SK-N-SH (cell line): ENCODE measurements around the gene SMARCD3. TPM values are rescaled to one million over a fixed set of nuclear protein-coding genes. Genes with fewer than 3 reads are reported as not detected.

Source experiments
- CTCF ChIA-PET: fragments of 300-600, 350-600 bp; formaldehyde crosslinking; extraction: SDS; loops from one replicate; lab custom pipeline; 2021; lab: Yijun Ruan, JAX
- POLR2A ChIA-PET: fragments of 350-600 bp; sonication (Branson Sonifier 250); formaldehyde crosslinking; extraction: SDS; loops from one replicate; lab custom pipeline; 2020; ENCODE audit warnings: antibody characterized with exemption, inconsistent platforms; lab: Yijun Ruan, JAX
- DNase-seq: peaks from one replicate; pipeline ENCODE4 v3.0.0; 2012
- H2AFZ ChIP-seq: fragments of 200-600 bp; sonication (generic); 2 replicates; pipeline ENCODE4 v1.8.1; 2016; ENCODE audit warnings: antibody characterized with exemption, mild to moderate bottlenecking, low read depth
- H3F3A ChIP-seq: fragments of 200-600 bp; sonication (generic); replicated peaks from 2 replicates; pipeline ENCODE3; 2016; ENCODE audit warnings: antibody characterized with exemption, mild to moderate bottlenecking; ENCODE audit not compliant: insufficient read depth
- H3K27ac ChIP-seq, 2 experiments: fragments of 200-500 bp in 1 of 2; fragments of 200-600 bp in 1 of 2; sonication (Bioruptor generic) in 1 of 2; sonication (generic), shearing (Covaris generic) in 1 of 2; 2 replicates each; pipeline versions ENCODE4 v1.5.1 to v1.6.1; 2014 to 2016; ENCODE audit warnings: low read depth in 2 of 2, inconsistent platforms in 1 of 2, low read length in 1 of 2, mild to moderate bottlenecking in 1 of 2, mixed read lengths in 1 of 2
- H3K27me3 ChIP-seq: fragments of 200-600 bp; sonication (generic), shearing (Covaris generic); 2 replicates; pipeline ENCODE4 v1.6.1; 2016; ENCODE audit warnings: mixed run types; ENCODE audit not compliant: insufficient read depth
- H3K36me3 ChIP-seq, 2 experiments: fragments of 200-500 bp in 1 of 2; fragments of 200-600 bp in 1 of 2; sonication (Bioruptor generic) in 1 of 2; sonication (generic) in 1 of 2; replicated peaks in 1 of 2; 2 replicates each; pipeline versions ENCODE3 to v1.5.1; 2014 to 2016; ENCODE audit warnings: low read length in 1 of 2, mild to moderate bottlenecking in 1 of 2; ENCODE audit not compliant: insufficient read depth in 2 of 2, control insufficient read depth in 1 of 2
- H3K4me1 ChIP-seq, 2 experiments: fragments of 200-500 bp in 1 of 2; fragments of 200-600 bp in 1 of 2; sonication (Bioruptor generic) in 1 of 2; sonication (generic), shearing (Covaris generic) in 1 of 2; 2 replicates each; pipeline versions ENCODE4 v1.5.1 to v1.6.1; 2014 to 2016; ENCODE audit warnings: low read depth in 1 of 2, low read length in 1 of 2, mixed run types in 1 of 2; ENCODE audit not compliant: insufficient read depth in 2 of 2, control insufficient read depth in 1 of 2
- H3K4me2 ChIP-seq: fragments of 200-600 bp; sonication (generic), shearing (Covaris generic); 2 replicates; pipeline ENCODE4 v1.6.1; 2017; ENCODE audit warnings: mixed run types
- H3K4me3 ChIP-seq, 2 experiments: fragments of 200-500 bp in 1 of 2; fragments of 200-600 bp in 1 of 2; sonication (Bioruptor generic) in 1 of 2; sonication (generic), shearing (Covaris generic) in 1 of 2; 2 replicates each; pipeline versions ENCODE4 v1.5.1 to v1.8.1; 2014 to 2016; ENCODE audit warnings: low read depth in 2 of 2, inconsistent platforms in 1 of 2, low read length in 1 of 2, mild to moderate bottlenecking in 1 of 2, mixed read lengths in 1 of 2, moderate library complexity in 1 of 2
- H3K79me2 ChIP-seq: fragments of 200-600 bp; sonication (generic); 2 replicates; pipeline ENCODE4 v1.8.1; 2017; ENCODE audit warnings: mild to moderate bottlenecking; ENCODE audit not compliant: insufficient read depth
- H3K9ac ChIP-seq: fragments of 200-600 bp; sonication (generic); 2 replicates; pipeline ENCODE4 v1.6.1; 2017; ENCODE audit warnings: mixed run types
- H3K9me2 ChIP-seq: fragments of 200-600 bp; sonication (generic); 2 replicates; pipeline ENCODE4 v1.6.1; 2017; ENCODE audit warnings: mixed run types
- H3K9me3 ChIP-seq: fragments of 200-600 bp; sonication (generic); 2 replicates; pipeline ENCODE4 v1.6.1; 2017; ENCODE audit warnings: mixed run types, mild to moderate bottlenecking, moderate library complexity
- H4K20me1 ChIP-seq: fragments of 200-600 bp; sonication (generic); 2 replicates; pipeline ENCODE4 v1.6.1; 2017; ENCODE audit warnings: mild to moderate bottlenecking, mixed run types; ENCODE audit not compliant: insufficient read depth
- ELF1 ChIP-seq: IDR thresholded peaks from 2 replicates; pipeline ENCODE4 v1.4.0; 2012
- FOXM1 ChIP-seq: IDR thresholded peaks from 2 replicates; pipeline ENCODE4 v1.4.0; 2012; ENCODE audit warnings: low read depth, mild to moderate bottlenecking
- JUND ChIP-seq: IDR thresholded peaks from 2 replicates; pipeline ENCODE4 v1.4.0; 2012
- MXI1 ChIP-seq: IDR thresholded peaks from 2 replicates; pipeline ENCODE4 v1.6.1; 2012; ENCODE audit warnings: mild to moderate bottlenecking, low read depth, low read length, improper control_type of control experiment
- NFIC ChIP-seq: IDR thresholded peaks from 2 replicates; pipeline ENCODE4 v1.4.0; 2012; ENCODE audit warnings: borderline replicate concordance
- NRF1 ChIP-seq: IDR thresholded peaks from 2 replicates; pipeline ENCODE4 v1.6.1; 2012; ENCODE audit warnings: low read depth, mild to moderate bottlenecking, low read length
- PBX3 ChIP-seq: IDR thresholded peaks from 2 replicates; pipeline ENCODE4; 2012
- POLR2AphosphoS5 ChIP-seq: IDR thresholded peaks from 2 replicates; pipeline ENCODE4 v1.6.1; 2012; ENCODE audit warnings: low read depth, low read length
- RXRA ChIP-seq: IDR thresholded peaks from 2 replicates; pipeline ENCODE4 v1.4.0; 2012; ENCODE audit warnings: low read depth, mild to moderate bottlenecking, borderline replicate concordance
- USF2 ChIP-seq: fragments of 150-350 bp; IDR thresholded peaks from 2 replicates; pipeline ENCODE4 v1.6.1; 2017; ENCODE audit warnings: antibody characterized with exemption, low read length, low read depth, borderline replicate concordance
- WGBS: methylation state at CpG from one replicate; pipeline ENCODE4 v1.1.6; 2017; ENCODE audit warnings: low lambda C conversion rate; 5-methylcytosine and 5-hydroxymethylcytosine counted together
- polyA plus RNA-seq, 3 experiments: library from polyadenylated mRNA; depleted of rRNA; stranded (reverse); fragments of >200 nt; gene quantifications; 2 replicates each; pipeline ENCODE4 v1.2.3, GENCODE V29; 2012
- TF ChIP-seq, protein P1 (sequence below): fragments of 150-350 bp; IDR thresholded peaks from 2 replicates; pipeline ENCODE4 v1.6.1; 2016; ENCODE audit warnings: mild to moderate bottlenecking, low read depth, low read length
- TF ChIP-seq, protein P2 (sequence below): fragments of 200-600 bp; sonication (generic); IDR thresholded peaks from 2 replicates; pipeline ENCODE4 v1.6.1; 2017; ENCODE audit warnings: antibody characterized with exemption, mild to moderate bottlenecking, moderate library complexity
- TF ChIP-seq, protein P3 (sequence below): IDR thresholded peaks from 2 replicates; pipeline ENCODE4 v1.6.1; 2012; ENCODE audit warnings: mild to moderate bottlenecking, low read depth, low read length, moderate library complexity

SMARCD3 gene
- polyA plus RNA-seq, 1 of the 3 experiments (the other 2 are of a cell fraction): 62.8 TPM

- ChIA-PET CTCF (interaction anchor here (0.8 to 2.2 kb wide), 5 partner anchors 12 to 87 kb away, joined by 3 to 6 read pairs (median 3); no protein-coding TSS in a partner anchor), POLR2A (interaction anchor here (1.5 kb wide), 1 partner anchor 16 kb away, joined by 5 read pairs; the partner anchor contains the start of gene ABCF2)
- DNase-seq: no peak
- H3F3A ChIP-seq: no peaks in the 10 kb centered on the region
- 87% methylated on average over 3 of the region's 3 CpGs for WGBS
- H3K27me3 ChIP-seq: peaks cover 6% of the 10 kb centered on the region; the same call in 1 of the 2 replicates
- H3K4me3 ChIP-seq: no peak overlapping the region
- no peak overlapping the region for H2AFZ ChIP-seq
- peaks cover 25 to 36% of the 10 kb centered on the region in 2 experiments for H3K36me3 ChIP-seq
- no peak overlapping the region for H3K27ac ChIP-seq
- no peak for TF ChIP-seq POLR2AphosphoS5
- TF ChIP-seq PBX3: no peak
- TF ChIP-seq, protein P1, sequence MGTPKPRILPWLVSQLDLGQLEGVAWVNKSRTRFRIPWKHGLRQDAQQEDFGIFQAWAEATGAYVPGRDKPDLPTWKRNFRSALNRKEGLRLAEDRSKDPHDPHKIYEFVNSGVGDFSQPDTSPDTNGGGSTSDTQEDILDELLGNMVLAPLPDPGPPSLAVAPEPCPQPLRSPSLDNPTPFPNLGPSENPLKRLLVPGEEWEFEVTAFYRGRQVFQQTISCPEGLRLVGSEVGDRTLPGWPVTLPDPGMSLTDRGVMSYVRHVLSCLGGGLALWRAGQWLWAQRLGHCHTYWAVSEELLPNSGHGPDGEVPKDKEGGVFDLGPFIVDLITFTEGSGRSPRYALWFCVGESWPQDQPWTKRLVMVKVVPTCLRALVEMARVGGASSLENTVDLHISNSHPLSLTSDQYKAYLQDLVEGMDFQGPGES: no peak
- no peak for TF ChIP-seq NFIC
- TF ChIP-seq, protein P2, sequence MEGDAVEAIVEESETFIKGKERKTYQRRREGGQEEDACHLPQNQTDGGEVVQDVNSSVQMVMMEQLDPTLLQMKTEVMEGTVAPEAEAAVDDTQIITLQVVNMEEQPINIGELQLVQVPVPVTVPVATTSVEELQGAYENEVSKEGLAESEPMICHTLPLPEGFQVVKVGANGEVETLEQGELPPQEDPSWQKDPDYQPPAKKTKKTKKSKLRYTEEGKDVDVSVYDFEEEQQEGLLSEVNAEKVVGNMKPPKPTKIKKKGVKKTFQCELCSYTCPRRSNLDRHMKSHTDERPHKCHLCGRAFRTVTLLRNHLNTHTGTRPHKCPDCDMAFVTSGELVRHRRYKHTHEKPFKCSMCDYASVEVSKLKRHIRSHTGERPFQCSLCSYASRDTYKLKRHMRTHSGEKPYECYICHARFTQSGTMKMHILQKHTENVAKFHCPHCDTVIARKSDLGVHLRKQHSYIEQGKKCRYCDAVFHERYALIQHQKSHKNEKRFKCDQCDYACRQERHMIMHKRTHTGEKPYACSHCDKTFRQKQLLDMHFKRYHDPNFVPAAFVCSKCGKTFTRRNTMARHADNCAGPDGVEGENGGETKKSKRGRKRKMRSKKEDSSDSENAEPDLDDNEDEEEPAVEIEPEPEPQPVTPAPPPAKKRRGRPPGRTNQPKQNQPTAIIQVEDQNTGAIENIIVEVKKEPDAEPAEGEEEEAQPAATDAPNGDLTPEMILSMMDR: no peak
- no peak for TF ChIP-seq FOXM1
- no peak for TF ChIP-seq JUND
- no peak for TF ChIP-seq MXI1
- TF ChIP-seq NRF1: no peak
- TF ChIP-seq, protein P3, sequence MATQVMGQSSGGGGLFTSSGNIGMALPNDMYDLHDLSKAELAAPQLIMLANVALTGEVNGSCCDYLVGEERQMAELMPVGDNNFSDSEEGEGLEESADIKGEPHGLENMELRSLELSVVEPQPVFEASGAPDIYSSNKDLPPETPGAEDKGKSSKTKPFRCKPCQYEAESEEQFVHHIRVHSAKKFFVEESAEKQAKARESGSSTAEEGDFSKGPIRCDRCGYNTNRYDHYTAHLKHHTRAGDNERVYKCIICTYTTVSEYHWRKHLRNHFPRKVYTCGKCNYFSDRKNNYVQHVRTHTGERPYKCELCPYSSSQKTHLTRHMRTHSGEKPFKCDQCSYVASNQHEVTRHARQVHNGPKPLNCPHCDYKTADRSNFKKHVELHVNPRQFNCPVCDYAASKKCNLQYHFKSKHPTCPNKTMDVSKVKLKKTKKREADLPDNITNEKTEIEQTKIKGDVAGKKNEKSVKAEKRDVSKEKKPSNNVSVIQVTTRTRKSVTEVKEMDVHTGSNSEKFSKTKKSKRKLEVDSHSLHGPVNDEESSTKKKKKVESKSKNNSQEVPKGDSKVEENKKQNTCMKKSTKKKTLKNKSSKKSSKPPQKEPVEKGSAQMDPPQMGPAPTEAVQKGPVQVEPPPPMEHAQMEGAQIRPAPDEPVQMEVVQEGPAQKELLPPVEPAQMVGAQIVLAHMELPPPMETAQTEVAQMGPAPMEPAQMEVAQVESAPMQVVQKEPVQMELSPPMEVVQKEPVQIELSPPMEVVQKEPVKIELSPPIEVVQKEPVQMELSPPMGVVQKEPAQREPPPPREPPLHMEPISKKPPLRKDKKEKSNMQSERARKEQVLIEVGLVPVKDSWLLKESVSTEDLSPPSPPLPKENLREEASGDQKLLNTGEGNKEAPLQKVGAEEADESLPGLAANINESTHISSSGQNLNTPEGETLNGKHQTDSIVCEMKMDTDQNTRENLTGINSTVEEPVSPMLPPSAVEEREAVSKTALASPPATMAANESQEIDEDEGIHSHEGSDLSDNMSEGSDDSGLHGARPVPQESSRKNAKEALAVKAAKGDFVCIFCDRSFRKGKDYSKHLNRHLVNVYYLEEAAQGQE: no peak
- TF ChIP-seq ELF1: no peak
- no peak for TF ChIP-seq USF2
- TF ChIP-seq RXRA: no peak
- TF ChIP-seq, all 33 proteins: peak for 0
- Histone ChIP-seq H3K4me2 (no peak overlapping the region), H3K79me2 (no peaks in the 10 kb centered on the region), H3K9me2 (no peaks in the 10 kb centered on the region), H4K20me1 (0 out of 2 replicates have a peak, but pooled peaks cover 9% of the 10 kb centered on the region), H3K9ac (no peak overlapping the region), H3K9me3 (no peaks in the 10 kb centered on the region), H3K4me1 (no peaks in the 10 kb centered on the region)
Observed at GRCh38 chr7:151211155-151211772, 37.2 kb downstream of the SMARCD3 start.
